ENCODE results near the gene PKNOX2. TPM values are rescaled to one million over a fixed set of nuclear protein-coding genes. Genes with fewer than 3 reads are reported as not detected.

PKNOX2 gene
- total RNA-seq, 3 donors from 2014 or later (not counting 1 experiment from before 2014, with no cell fraction given), result not detected

DNA sequence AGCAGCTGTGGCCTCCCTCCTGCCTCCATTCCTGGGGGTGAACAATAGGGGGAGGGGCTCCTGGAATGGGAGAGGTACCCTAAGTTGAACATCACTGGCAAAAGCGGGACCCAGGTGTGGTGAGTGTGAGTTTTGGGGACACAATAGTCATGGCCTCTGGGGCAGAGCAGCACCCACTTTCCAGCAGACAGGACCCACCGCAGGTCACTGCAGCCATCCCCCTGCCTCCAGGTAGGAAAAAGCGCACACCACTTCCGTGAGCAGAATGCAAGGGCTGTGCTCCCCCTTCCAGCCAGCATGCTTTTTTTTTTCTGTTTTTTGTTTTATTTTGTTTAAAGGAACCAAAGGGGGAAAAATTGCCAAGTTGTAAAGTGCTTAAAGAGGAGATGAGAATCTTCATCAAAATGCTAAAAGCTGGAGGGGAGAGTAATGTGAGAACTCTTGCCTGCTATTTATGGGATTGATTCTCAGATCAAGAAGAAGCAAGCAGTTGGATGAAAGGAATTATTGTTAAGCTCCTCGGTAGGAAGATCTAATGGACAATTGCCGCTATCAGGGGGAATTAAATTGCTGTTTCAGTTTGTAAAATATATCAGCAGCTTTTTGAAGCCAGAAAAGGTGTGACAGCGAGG lies 178.7 kb downstream of the PKNOX2 start:
- Histone ChIP-seq H3K9me3 (ENCODE audit: control insufficient read depth, insufficient read depth, low read length) (no peaks in the 10 kb centered on the region), H3K27ac (ENCODE audit: low read length) (no peak overlapping the region), H3K4me1 (ENCODE audit: control insufficient read depth, insufficient read depth, low read length) (no peaks in the 10 kb centered on the region), H3K27me3 (ENCODE audit: control insufficient read depth, insufficient read depth, low read length) (no peaks in the 10 kb centered on the region), H3K4me3 (ENCODE audit: low read length) (no peak overlapping the region), H3K36me3 (ENCODE audit: control insufficient read depth, insufficient read depth, low read length) (no peaks in the 10 kb centered on the region)
- H3K27ac Mint-ChIP-seq, result no peak overlapping the region
- no peak overlapping the region for H3K4me3 Mint-ChIP-seq
- no peaks in the 10 kb centered on the region for H3K36me3 Mint-ChIP-seq
- ATAC-seq (no peak), DNase-seq (no peak)
- peaks cover 16 to 21% of the 10 kb centered on the region in 2 donors for H3K27me3 Mint-ChIP-seq (ENCODE audit: low read depth in 2 of 2)
- WGBS (ENCODE audit: insufficient coverage), result 83% methylated on average over 7 of the region's 7 CpGs
- TF ChIP-seq CTCF (IDR thresholded peaks at IDR 0.05), result no peak
- intact Hi-C loops (cut with micrococcal nuclease), result no loop called here
- H3K4me1 Mint-ChIP-seq, result no peaks in the 10 kb centered on the region
- H3K9me3 Mint-ChIP-seq, result no peaks in the 10 kb centered on the region

GRCh38 chr11:125343718-125344131 lies 179.2 kb downstream of the PKNOX2 start:
- H3K4me1 Mint-ChIP-seq, result peaks cover 0 to 3% of the 10 kb centered on the region in 2 donors
- H3K27me3 Mint-ChIP-seq (ENCODE audit: low read depth in 2 of 2), result peaks cover 14 to 21% of the 10 kb centered on the region in 2 donors
- H3K9me3 Mint-ChIP-seq, result no peaks in the 10 kb centered on the region
- H3K9me3 ChIP-seq (ENCODE audit: control insufficient read depth, insufficient read depth, low read length), result no peaks in the 10 kb centered on the region
- no peak overlapping the region for H3K4me3 Mint-ChIP-seq
- no peaks in the 10 kb centered on the region for H3K4me1 ChIP-seq (ENCODE audit: control insufficient read depth, insufficient read depth, low read length)
- H3K36me3 ChIP-seq (ENCODE audit: control insufficient read depth, insufficient read depth, low read length), result no peaks in the 10 kb centered on the region
- intact Hi-C loops (cut with micrococcal nuclease), result no loop called here
- WGBS (ENCODE audit: insufficient coverage), result 88% methylated on average over 13 of the region's 13 CpGs
- no peak overlapping the region for H3K27ac ChIP-seq (ENCODE audit: low read length)
- H3K36me3 Mint-ChIP-seq, result no peaks in the 10 kb centered on the region
- ATAC-seq (no peak), DNase-seq (no peak)
- no peaks in the 10 kb centered on the region for H3K27me3 ChIP-seq (ENCODE audit: control insufficient read depth, insufficient read depth, low read length)
- no peak for TF ChIP-seq CTCF (IDR thresholded peaks at IDR 0.05)
- no peak overlapping the region for H3K27ac Mint-ChIP-seq
- no peak overlapping the region for H3K4me3 ChIP-seq (ENCODE audit: low read length)

DNA sequence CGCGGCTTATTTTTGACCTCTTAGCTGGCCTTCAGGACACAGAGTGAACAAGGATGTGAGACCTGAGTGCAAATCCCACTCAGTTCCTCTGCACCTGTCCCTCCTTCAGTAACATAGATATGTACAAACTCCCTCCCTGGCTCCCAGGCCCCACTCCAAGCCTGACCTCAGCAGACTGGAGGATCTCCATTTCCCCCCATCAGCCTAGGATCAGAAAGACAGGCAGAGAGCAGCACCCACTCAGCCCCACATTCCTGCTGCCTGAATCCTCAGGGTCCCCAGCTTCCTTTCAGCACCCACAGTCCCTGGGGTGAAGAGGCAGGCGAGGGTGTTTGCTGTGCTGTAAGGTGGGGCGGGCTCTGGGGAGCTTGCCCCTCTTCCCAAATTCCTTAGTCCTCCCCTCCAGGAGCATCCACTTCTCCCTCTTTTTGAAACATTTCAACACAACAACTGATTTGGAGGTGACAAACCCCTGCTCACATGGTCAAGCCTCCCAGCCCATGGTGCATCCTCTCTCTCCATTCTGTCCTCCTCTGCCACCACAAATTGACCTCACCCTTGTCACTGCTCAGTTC lies 180.4 kb downstream of the PKNOX2 start:
- DNase-seq (no peak), ATAC-seq (no peak)
- Mint-ChIP-seq H3K4me3 (no peak overlapping the region), H3K27ac (no peak overlapping the region), H3K36me3 (no peaks in the 10 kb centered on the region), H3K4me1 (peaks cover 0 to 5% of the 10 kb centered on the region in 2 donors), H3K9me3 (no peaks in the 10 kb centered on the region), H3K27me3 (ENCODE audit: low read depth in 2 of 2) (peaks cover 14 to 16% of the 10 kb centered on the region in 2 donors)
- H3K4me1 ChIP-seq (ENCODE audit: control insufficient read depth, insufficient read depth, low read length), result no peaks in the 10 kb centered on the region
- H3K9me3 ChIP-seq (ENCODE audit: control insufficient read depth, insufficient read depth, low read length), result no peaks in the 10 kb centered on the region
- intact Hi-C loops (cut with micrococcal nuclease), result loop anchor here (5.0 kb wide), 1 partner anchor 253 kb away; no protein-coding TSS in a partner anchor
- 91% methylated on average over 4 of the region's 4 CpGs for WGBS (ENCODE audit: insufficient coverage)
- H3K27ac ChIP-seq (ENCODE audit: low read length), result no peak overlapping the region
- H3K4me3 ChIP-seq (ENCODE audit: low read length), result no peak overlapping the region
- H3K36me3 ChIP-seq (ENCODE audit: control insufficient read depth, insufficient read depth, low read length), result no peaks in the 10 kb centered on the region
- no peaks in the 10 kb centered on the region for H3K27me3 ChIP-seq (ENCODE audit: control insufficient read depth, insufficient read depth, low read length)
- no peak for TF ChIP-seq CTCF (IDR thresholded peaks at IDR 0.05)

Data from natural killer cell (primary cell).